ENCODE results near the gene CLPX. TPM values are rescaled to one million over a fixed set of nuclear protein-coding genes. Genes with fewer than 3 reads are reported as not detected.

CLPX gene
- total RNA-seq, 2 experiments from 2014 or later: 26.0 to 53.3 TPM

GRCh38 chr15:65209701-65210643, 24.8 kb upstream of the CLPX start:
- H4K20me1 ChIP-seq (ENCODE audit: insufficient read depth, low read length): no peaks in the 10 kb centered on the region
- TF ChIP-seq CTCF (conservative IDR thresholded peaks at IDR 0.05; ENCODE audit: low read length): no peak
- no peak for TF ChIP-seq EZH2phosphoT487 (IDR thresholded peaks at IDR 0.05; ENCODE audit: borderline replicate concordance, low read depth, low read length)
- no peak for DNase-seq (ENCODE audit: low spot score)
- H3K4me3 ChIP-seq (ENCODE audit: low read depth, low read length, poor library complexity, severe bottlenecking): no peak overlapping the region
- H3K9me2 ChIP-seq (ENCODE audit: insufficient read depth, low read length): no peaks in the 10 kb centered on the region
- no peak overlapping the region for H2AFZ ChIP-seq (ENCODE audit: low read length)
- no TSS peak for BruUV-seq (replicated peaks)
- H3K27ac ChIP-seq (ENCODE audit: low read depth, low read length, poor library complexity, severe bottlenecking): no peak overlapping the region
- H3K79me2 ChIP-seq (ENCODE audit: insufficient read depth, low read depth, low read length): no peaks in the 10 kb centered on the region
- intact Hi-C loops (cut with micrococcal nuclease; ENCODE audit: unreplicated experiment): no loop called here
- H3K4me2 ChIP-seq (ENCODE audit: low read length): no peak overlapping the region
- CTCF ChIA-PET (ENCODE audit: unreplicated experiment): no interaction called here
- no peaks in the 10 kb centered on the region for H3K9me3 ChIP-seq (ENCODE audit: low read length)
- POLR2A ChIA-PET: no interaction called here
- H3K36me3 ChIP-seq (ENCODE audit: insufficient read depth, low read length): no peaks in the 10 kb centered on the region
- H3K4me1 ChIP-seq (ENCODE audit: insufficient read depth, low read length, poor library complexity, severe bottlenecking): no peaks in the 10 kb centered on the region

GRCh38 chr15:65208647-65209046, 23.5 kb upstream of the CLPX start:
- no peaks in the 10 kb centered on the region for H3K4me1 ChIP-seq (ENCODE audit: insufficient read depth, low read length, poor library complexity, severe bottlenecking)
- no TSS peak for BruUV-seq (replicated peaks)
- H3K9me3 ChIP-seq (ENCODE audit: low read length): no peaks in the 10 kb centered on the region
- ChIA-PET CTCF (ENCODE audit: unreplicated experiment) (no interaction called here), POLR2A (interaction anchor here (0.5 to 1.3 kb wide), 7 partner anchors 9 to 706 kb away, joined by 3 to 6 read pairs (median 5); no protein-coding TSS in a partner anchor)
- H4K20me1 ChIP-seq (ENCODE audit: insufficient read depth, low read length): no peaks in the 10 kb centered on the region
- H3K4me3 ChIP-seq (ENCODE audit: low read depth, low read length, poor library complexity, severe bottlenecking): no peak overlapping the region
- no peaks in the 10 kb centered on the region for H3K36me3 ChIP-seq (ENCODE audit: insufficient read depth, low read length)
- intact Hi-C loops (cut with micrococcal nuclease; ENCODE audit: unreplicated experiment): no loop called here
- no peak overlapping the region for H3K27ac ChIP-seq (ENCODE audit: low read depth, low read length, poor library complexity, severe bottlenecking)
- TF ChIP-seq CTCF (conservative IDR thresholded peaks at IDR 0.05; ENCODE audit: low read length) (no peak), EZH2phosphoT487 (IDR thresholded peaks at IDR 0.05; ENCODE audit: borderline replicate concordance, low read depth, low read length) (no peak)
- H3K79me2 ChIP-seq (ENCODE audit: insufficient read depth, low read depth, low read length): no peaks in the 10 kb centered on the region
- no peak for DNase-seq (ENCODE audit: low spot score)
- H2AFZ ChIP-seq (ENCODE audit: low read length): no peak overlapping the region
- H3K4me2 ChIP-seq (ENCODE audit: low read length): no peak overlapping the region
- no peaks in the 10 kb centered on the region for H3K9me2 ChIP-seq (ENCODE audit: insufficient read depth, low read length)

All from OCI-LY7 (cell line).